Stimulated activated CD8-positive, alpha-beta memory T cell treated with anti-CD3 and anti-CD28 coated beads, Interleukin-4, amount 100 ng/mL, for 48 hours (primary cell): ENCODE measurements around the gene ING3.
"Not testable (repeated sequence)": the region's sequence is repeated elsewhere in the genome, so short reads cannot be mapped to it uniquely, and the experiment has no call there.

Experiments used
- DNase-seq: peaks from one replicate; pipeline ENCODE4 v3.0.0-alpha.2; 2020

The ING3 gene

DNA sequence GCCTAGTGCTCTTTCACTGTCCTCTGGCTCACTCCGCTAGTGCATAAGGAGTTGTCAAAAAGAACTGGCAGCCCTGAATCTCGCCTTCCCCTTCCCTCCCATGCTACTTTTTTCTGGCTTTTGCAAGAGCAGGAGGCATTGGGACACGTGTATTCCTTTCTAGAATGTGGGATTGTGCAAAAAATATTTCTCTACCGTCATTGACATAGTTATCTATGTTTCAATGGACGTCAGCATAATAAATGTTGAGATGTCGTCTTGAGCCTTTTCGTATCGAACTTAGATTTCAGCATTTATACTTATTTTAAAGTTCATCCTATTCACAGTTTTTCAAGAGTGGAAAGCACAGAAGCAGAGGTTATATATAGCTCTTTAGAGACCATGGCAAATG lies 727 bp downstream of the ING3 start:
- DNase-seq: no peak

DNA sequence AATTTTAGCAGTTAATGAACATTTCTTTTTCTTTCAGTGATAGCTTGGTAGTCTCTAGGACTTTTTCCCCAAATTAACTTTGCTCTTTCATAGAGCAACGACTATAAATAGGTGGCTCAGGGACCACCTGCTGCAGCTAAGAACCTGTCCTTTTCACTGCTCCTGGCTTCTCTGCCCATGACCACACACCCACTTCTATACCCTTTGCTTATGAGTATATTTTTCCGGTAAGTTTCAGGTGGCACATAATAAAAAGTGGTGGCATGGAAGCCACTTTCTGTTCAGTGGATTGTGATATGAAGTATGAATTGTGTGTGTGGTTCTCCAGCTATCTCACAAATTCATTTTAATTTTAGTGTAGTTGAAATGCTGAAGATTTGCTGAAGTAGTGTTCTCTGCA lies 1.2 kb downstream of the ING3 start:
- DNase-seq: no peak

DNA sequence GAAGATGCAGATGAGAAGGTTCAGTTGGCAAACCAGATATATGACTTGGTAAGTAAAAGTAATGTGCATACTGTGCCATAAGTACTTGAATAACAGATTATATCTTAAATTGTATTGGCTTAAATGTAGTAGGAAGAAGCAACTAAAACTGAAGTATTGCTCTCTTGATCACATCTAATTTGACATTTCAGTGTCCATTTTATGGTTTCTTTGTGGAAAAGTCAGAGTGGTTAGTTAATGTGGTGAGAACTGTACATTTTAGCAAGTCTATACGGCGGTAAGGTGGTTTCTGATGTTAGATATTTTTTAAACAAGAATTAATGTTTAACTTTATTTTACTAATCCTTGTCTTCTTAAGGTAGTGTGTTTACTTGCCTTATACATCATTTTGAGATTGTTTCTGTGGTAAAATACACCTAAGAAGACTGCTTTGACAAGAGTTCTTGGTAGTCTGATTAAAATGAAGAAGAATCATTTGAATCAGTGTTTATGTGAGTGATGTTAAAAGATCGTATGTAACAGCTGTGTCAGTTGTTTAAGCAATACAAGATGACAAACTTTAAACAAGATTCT lies 5.1 kb downstream of the ING3 start:
- DNase-seq: no peak

DNA sequence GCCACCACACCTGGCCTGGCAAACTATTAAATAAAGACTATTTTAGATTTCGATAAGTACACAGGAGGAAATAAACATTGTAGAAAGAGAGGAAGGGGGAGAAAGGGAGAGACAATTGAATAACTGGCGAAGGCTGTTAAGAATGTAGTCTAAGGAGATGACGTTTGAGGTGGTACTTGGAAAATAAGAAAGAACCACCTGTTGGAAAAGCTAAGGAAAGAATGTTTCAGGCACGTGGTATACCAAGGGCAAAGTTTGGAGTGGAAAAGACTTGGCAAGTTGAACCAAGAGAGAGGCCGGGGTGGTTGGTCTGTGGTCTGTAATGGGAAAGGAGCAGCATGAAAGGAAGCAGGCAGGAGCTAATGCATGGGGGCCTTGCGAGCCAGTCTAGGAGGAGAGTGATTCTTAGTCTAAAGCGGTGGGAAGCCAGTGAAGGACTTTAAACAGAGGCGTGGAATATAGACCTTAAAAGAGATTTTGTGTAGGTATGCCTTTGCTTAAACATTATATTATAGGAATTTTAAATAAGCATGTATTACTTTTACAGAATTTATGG lies 9.4 kb downstream of the ING3 start:
- DNase-seq: no peak

DNA sequence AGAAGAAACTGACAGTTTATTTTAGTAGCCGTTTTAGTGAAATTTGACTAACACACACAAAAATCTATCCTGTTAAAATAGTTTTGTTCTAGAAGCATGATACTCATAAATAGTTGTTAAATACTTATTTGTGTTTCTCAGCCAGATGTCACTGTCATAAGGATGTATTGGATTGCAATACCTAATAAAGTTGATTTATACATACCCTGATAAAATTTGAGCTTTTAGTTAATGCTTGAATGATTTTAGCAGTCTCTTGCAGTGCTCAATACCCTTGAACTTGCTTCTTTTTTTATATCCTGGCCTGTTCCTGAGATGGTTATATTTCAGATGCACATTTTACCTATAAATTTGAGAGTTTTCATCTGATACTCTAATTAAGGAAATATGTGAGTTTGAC lies 10.1 kb downstream of the ING3 start:
- no peak for DNase-seq

DNA sequence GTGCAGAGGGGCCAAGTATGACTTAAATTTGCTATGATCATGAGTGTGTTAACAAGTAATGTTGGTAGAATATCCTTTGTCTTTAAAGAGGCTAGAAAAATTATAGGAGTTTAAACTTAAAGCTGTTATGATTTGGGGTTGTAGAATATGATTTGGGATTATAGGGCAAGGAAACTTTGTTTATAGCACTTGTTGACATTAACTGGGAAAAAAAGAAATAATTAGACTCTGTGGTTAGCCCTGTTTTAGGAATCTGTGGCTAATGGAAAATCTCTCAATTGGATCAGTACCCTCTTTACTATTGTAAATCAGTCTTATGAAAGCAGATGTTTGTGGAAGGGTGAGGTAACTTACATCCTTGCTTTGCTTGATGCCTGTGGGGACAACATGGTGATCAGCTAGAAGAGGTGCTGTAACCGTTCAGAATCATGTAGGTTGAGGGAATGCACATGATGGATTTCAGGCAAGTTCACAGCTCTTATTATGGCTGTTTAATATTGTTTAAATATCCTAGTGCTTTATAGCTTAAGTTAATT lies 11.1 kb downstream of the ING3 start:
- DNase-seq: no peak

DNA sequence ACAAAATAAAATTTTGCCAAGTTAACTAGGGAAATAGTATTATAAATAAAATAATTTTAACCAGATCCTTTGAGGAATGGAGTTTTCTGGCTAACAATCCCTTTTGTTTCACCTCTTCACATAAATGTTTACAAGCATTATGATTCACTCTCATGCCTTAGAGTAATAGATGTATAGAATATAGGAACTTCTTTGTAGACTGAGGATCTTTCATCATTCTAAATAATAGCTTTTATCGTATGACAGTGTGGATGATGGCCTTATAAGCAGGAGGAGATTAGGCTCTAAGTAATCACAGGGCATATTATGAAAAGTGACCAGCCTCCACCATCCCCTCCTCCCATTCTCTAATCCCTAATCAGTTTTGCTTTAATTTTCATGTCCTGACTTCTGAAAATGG lies 13.5 kb downstream of the ING3 start:
- no peak for DNase-seq

DNA sequence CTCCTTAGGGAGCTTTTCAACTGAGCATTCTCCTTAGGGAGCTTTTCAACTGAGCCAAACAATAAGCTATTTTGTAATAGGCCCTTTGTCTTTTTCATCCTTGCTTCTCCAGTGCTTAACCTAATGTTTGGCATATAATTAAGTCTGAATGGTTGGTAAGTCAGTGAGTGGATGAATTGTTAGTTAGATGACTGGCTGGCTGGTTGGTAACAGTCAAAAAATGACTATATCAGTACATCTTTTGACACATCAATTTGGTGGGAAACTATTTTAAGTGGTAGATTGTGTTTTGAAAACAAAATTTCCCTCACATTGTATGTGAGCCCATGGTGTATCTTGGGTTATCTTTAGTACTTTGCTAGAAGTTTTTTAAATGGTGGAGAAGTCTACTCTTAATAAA lies 16.4 kb downstream of the ING3 start:
- no peak for DNase-seq

DNA sequence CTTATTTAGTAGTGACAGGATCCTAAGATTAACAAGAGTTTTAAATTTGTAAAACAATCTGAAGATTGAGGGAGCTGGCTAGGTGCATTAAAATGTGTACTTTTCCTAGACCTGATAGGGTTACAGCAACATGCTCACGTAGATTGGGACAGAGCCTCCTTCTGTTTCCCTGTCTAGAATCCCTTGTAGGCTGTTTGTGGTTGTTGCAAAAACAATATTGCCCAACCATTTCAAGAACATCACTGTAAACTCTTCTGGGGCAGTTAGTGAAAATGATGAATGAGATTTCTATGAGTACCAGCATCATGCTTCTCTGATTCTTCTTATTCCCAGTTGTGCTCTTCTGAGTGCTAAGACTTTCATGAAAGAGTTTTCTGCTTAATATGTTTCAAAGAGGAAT lies 23.3 kb downstream of the ING3 start:
- no peak for DNase-seq

DNA sequence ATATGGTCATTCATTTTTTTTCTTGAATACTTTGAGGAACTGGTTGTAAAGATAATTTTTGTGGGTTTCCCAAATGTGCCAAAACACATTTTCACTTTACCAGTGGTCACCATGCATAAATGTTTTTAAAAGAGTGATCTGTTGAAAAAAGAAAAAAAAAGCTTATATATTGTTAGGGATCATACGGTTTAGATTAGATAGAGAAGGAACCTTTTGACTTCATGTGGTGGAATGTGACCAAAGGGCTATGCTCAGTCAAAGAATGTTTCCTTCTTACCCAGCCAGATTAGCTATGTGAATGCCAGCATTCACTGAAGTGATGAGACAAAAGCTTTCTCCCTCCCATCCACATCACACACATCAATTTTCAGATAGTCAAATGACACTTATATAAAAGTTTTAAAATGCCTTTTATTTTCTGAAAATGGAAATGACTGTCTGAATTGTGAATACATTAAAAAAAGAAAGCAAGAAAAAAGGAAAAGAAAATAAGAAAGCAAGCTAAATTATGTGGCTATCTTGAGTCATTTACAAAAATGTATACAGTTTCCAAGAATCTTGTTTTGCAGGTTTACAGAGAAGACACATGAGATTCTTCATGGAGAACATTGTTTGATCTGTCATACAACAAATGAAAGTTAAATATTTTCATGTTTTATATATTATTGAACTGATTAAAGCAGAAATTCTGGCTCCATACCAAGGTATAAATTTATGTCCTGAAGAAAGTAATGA lies 29.4 kb downstream of the ING3 start:
- DNase-seq: no peak

DNA sequence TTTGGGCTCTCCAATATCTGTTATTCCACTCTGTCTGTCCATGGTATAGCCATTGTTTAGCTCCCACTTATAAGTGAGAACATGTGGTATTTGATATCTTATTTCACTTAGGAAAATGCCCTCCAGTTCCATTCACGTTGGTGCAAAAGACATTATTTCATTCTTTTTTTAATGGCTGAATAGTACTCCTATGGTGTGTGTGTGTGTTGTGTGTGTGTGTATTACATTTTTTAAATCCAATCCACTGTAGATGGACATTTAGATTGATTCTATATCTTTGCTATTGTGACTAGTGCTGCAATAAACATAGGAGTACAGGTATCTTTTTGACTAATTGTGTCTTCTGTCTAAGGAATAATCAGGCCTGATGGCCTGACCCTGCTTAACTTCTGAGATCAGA lies 30.5 kb downstream of the ING3 start:
- no peak for DNase-seq

DNA sequence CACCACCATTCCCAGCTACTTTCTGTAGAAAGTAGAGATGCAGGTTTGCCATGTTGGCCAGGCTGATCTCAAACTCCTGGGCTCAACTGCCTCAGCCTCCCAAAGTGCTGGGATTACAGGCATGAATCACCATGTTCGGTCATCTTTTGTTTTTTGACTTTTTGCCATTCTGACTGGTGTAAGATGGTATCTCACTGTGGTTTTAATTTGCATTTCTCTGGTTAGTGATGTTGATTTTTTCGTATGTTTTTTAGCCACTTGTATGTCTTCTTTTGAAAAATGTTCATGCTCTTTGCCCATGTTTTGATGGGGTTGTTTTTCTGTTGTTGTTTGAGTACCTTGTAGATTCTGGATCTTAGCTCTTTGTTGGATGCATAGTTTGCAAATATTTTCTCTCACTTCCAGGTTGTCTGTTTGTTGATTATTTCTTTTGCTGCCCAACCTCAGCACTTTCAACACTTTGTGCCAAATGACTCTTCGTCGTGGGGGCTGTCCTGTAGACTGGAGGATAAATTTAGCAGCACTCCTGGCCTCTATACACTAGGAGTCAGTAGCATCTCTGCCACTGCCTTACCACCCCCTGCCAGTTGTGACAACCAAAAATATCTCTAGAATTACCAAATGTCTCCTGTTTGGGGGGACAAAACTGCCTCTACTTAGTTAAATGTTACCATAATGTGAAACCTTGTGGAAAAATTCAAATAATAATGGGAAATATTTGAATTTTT lies 31.5 kb downstream of the ING3 start:
- no peak for DNase-seq

DNA sequence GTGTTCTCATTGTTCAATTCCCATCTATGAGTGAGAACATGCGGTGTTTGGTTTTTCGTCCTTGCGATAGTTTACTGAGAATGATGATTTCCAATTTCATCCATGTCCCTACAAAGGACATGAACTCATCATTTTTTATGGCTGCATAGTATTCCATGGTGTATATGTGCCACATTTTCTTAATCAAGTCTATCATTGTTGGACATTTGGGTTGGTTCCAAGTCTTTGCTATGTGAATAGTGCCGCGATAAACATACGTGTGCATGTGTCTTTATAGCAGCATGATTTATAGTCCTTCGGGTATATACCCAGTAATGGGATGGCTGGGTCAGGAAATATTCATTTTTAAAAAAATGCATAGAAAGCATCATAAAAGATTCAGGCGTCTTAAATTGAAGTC lies 33.0 kb downstream of the ING3 start:
- not testable (repeated sequence) for DNase-seq

DNA sequence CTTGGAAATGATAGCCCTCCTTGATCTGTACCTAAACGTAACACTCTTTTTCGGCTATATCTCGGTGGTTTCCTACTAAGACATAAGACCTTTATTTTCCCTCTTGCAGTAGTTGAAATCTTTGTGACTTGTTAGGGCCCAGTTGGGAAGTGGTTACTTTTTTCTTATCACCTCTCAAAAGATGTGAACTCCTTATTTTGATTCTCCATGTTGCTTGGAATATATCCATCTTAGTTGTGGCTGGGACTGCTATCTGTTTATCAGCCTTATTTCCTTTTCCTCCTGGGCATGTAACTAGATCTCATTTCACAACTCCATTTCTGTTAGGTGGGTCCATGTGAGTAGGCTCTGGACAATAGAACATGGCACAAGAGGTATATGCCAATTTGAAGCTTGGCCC lies 33.8 kb downstream of the ING3 start:
- DNase-seq: no peak

DNA sequence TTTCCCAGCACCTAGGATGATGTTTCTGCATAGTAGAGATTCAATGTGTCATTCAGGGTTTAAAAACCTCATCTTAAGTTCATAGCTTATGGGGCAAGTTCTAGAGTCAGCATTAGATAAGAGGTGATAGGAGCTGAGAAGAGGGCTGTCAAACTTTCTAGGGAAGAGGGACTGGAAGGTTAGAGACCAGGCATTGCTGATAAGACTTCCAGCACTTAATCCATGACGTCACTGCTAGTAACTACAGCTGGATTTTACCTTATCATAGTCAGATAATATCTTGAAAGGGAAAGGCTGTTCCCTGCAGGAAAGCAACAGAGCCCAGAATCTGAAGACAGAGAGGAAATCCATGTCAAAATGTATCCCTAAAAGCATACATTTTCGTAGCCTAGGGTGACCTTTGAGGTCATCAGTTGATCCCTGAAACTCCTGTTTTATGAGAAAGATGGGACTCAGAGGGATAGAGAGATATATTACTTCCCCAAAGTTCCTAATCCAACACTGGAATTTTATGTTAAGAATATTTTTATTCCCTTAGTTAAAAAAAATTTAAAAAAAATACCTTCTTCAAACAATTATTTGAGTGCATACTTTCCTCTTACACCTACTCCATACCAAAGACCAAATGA lies 34.7 kb downstream of the ING3 start:
- no peak for DNase-seq

DNA sequence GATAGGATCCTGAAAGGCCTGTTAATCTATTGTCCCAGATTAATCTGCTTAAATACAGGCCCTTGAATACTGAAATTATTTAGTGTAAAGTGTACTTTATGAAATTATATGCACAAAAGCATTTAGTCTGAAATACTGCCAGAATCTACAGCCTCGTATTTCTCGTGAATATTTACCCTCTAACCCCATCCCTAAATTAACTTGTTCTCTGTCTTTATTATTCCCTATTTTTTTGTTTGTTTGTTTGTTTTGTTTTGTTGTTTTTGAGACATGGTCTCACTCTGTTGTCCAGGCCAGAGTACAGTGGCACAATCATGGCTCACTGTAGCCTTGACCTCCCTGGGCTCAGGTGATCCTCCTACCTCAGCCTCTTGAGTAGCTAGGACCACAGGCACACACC lies 35.3 kb downstream of the ING3 start:
- DNase-seq: no peak

DNA sequence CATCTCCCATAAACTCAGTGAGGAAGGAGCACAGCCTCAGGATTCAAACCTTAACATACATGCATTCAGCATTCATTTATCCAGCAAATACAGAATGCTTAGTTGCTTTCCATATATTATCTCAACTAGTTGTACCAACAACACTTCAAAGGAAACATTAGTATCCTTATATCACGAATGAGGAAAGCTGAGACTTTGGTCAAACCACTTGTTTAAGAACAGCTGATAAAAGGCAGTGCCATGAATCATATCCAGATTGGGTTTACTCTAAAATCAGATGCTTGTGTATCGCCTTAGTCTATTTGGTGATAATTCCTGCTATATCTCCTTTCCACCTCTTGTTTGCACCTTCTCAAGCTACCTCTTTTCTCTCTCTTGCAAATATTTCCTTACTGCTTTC lies 36.1 kb downstream of the ING3 start:
- DNase-seq: no peak

DNA sequence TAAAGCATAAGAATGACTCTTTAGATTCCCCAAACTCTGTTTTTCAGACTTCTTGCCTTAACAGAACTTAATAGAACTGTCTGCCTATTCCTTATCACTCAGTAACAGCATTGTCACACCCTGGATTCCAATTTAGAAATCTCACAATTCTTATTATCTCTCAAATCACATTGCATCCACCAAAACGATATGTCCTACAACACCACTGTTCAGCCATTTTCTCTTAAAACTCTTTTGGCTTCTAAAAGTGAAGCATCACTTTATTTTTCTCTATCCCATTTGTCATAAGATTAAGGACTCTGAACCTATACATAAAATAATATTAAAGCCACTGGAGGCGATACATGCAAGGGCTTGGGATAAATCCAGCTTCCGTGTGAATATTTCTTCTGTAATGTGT lies 36.7 kb downstream of the ING3 start:
- no peak for DNase-seq

DNA sequence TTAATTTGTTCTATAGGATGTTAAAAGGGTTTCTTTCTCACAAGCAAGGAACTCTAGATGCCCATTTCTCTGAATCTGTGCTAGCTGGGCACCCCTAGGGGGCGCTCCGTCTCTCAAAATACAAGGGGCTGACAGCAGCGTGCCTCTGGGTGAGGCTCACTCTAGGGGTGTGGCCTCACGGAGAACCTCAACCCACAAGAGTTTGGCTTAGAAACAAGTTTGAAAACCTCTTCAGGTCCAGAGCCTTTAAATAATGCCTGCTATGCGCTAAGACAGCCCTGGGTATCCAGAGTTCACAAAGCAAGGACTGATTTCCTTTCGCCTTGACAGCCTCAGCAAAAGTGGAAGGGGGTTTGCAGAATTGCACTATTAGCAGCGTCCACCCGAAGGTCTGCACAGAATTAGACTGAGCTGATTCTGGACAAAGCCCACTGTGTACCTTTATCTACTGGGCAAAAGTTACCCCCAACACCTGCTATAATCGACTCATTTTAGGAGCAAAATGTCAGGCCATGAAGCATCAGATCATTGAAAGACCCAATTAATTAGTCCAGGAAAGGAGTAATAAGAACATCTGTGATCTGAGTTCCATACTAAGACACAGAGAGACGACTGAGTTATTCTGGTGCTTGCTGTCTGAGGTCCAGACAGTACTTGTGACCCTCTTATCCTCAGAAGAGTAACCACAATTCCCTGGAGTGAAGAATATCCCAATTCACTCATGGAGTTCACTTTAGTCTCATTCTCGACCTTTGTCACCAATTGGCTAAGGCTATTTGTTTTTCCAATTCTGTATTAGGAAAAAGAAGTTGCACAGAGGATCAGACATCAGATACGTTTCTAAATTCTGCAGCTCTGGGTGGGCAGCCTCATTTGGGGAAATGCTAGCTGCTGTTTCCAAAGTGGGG lies 37.4 kb downstream of the ING3 start:
- peak; percentile 88 for DNase-seq

DNA sequence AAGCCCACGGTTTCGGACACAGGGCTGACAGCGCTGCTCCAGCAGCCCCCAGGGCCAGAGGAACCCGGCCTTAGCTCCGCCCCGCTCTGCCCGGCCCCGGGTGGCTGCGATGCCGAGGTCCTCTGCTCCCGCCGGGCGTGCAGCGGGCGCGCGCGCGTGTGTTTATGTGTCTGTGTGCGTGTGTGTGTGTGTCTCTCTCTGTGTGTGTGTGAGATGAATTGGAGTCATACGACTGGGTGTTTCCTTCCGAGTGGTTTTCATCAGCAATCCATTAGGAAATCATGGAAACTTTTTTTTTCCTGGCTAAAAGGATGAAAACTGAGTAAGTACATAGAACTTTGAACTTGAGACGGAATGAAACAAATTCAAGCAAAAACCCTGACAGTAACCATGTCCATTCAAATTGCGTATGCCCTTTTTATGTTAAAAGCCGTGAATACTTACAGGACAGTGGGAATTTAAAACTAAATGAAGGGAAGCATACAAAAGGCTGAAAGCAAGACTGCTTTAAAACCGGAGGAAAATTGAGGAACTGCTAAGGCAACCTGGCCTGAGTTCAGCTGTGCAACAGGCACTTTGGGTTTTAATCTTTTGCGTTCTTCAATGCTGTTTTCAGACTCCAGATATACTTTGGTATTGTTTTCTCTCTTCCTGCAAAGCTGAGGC lies 38.1 kb downstream of the ING3 start, which contains the start of gene CPED1:
Gene CPED1, plus strand, starts transcription at position 121 of the 666 bp plus-strand sequence. CDS start 911 bp downstream, outside the sequence.
- peak; percentile 52 for DNase-seq
